Thyroid gland (tissue), 4 donors: ENCODE measurements around the gene CCDC8.

Source experiments
- CTCF ChIP-seq, 6 experiments: fragments of 200-600 bp in 3 of 6; fragments of 450-650 bp in 3 of 6; sonication (generic) in 3 of 6; IDR thresholded peaks; one replicate each; pipeline ENCODE4 v1.5.1; 2016 to 2019; ENCODE audit warnings: antibody characterized with exemption in 6 of 6, mild to moderate bottlenecking in 2 of 6, inconsistent platforms in 1 of 6, moderate library complexity in 1 of 6
- POLR2A ChIP-seq, 2 donors: fragments of 450-650 bp; IDR thresholded peaks; one replicate each; pipeline ENCODE4 v1.6.1; 2017; ENCODE audit warnings: antibody characterized with exemption in 2 of 2, mild to moderate bottlenecking in 2 of 2, moderate library complexity in 1 of 2

GRCh38 chr19:46376241-46377153 is 36.9 kb downstream of the CCDC8 start:
- TF ChIP-seq CTCF (IDR thresholded peaks at IDR 0.05) = no peak
- no peak for TF ChIP-seq POLR2A (IDR thresholded peaks at IDR 0.05)
